Measurements from ENCODE around the gene TMEM184A. TPM values are rescaled to one million over a fixed set of nuclear protein-coding genes. Genes with fewer than 3 reads are reported as not detected.

TMEM184A gene
- total and polyA plus RNA-seq, 2 of the 8 experiments (the other 6 are each of a cell fraction or from before 2014, with no cell fraction given), result 1.8 to 2.1 TPM

GRCh38 chr7:1492640-1493039, 63.4 kb downstream of the TMEM184A start:
- WGBS, 2 experiments (ENCODE audit: extremely low coverage in 1 of 2, insufficient coverage in 1 of 2, insufficient read length in 1 of 2, insufficient replicate concordance in 2 of 2, low coverage in 1 of 2, low lambda C conversion rate in 2 of 2, missing lambda C conversion rate in 1 of 2), result 86% methylated on average over 8 of the region's 33 CpGs; no CpG with 5 or more reads in 1 of the 2 experiments

More at GRCh38 chr7:1492640-1493039, 63.4 kb downstream of the TMEM184A start:
- Histone ChIP-seq H3K27ac (ENCODE audit: low read depth, low read length) (no peak overlapping the region), H3K9me3 (ENCODE audit: insufficient read depth in 2 of 2, low read depth in 1 of 2, low read length in 1 of 2) (no peaks in the 10 kb centered on the region), H3K4me3 (ENCODE audit: extremely low read depth in 1 of 4, insufficient read depth in 2 of 4, low read depth in 3 of 4, low read length in 4 of 4) (no peak overlapping the region), H2AFZ (ENCODE audit: low read length) (no peak overlapping the region), H3K14ac (ENCODE audit: insufficient read length) (no peak overlapping the region), H3K23me2 (ENCODE audit: low read depth, low read length) (no peaks in the 10 kb centered on the region), H4K20me1 (replicated peaks in 1 of 2; ENCODE audit: control insufficient read depth in 1 of 2, insufficient read depth in 2 of 2, low read length in 2 of 2) (peaks cover 6 to 19% of the 10 kb centered on the region in 2 experiments), H4K8ac (ENCODE audit: extremely low read depth, insufficient read depth, low read length) (no peak overlapping the region), H4K91ac (replicated peaks; ENCODE audit: insufficient read length, low read length) (no peak overlapping the region), H3K79me2 (ENCODE audit: control insufficient read depth in 1 of 2, insufficient read depth in 2 of 2, low read length in 2 of 2) (no peaks in the 10 kb centered on the region), H2BK15ac (ENCODE audit: low read length) (no peak overlapping the region), H2AK5ac (ENCODE audit: low read depth, low read length) (no peak overlapping the region), H4K5ac (ENCODE audit: insufficient read length, low read depth, low read length) (no peak overlapping the region), H2BK20ac (ENCODE audit: low read length) (no peak overlapping the region), H3K79me1 (ENCODE audit: low read depth, low read length) (no peaks in the 10 kb centered on the region), H3K4me1 (replicated peaks in 1 of 4; ENCODE audit: control insufficient read depth in 3 of 4, insufficient read depth in 4 of 4, low read length in 3 of 4) (no peaks in the 10 kb centered on the region), H3K9ac (replicated peaks in 1 of 4; ENCODE audit: extremely low read depth in 1 of 4, low read depth in 3 of 4, low read length in 3 of 4) (no peak overlapping the region), H3K36me3 (ENCODE audit: control insufficient read depth in 2 of 4, insufficient read depth in 4 of 4, low read length in 3 of 4) (peaks cover 13 to 68% (median 34%) of the 10 kb centered on the region in 4 experiments), H3K23ac (ENCODE audit: insufficient read length) (no peak overlapping the region), H3K27me3 (replicated peaks in 1 of 4; ENCODE audit: control insufficient read depth in 3 of 4, extremely low read depth in 1 of 4, insufficient read depth in 3 of 4, low read length in 3 of 4) (no peaks in the 10 kb centered on the region), H2BK5ac (ENCODE audit: low read depth, low read length) (no peak overlapping the region), H3K56ac (replicated peaks; ENCODE audit: insufficient read length, low read depth, low read length) (no peak overlapping the region), H3K4me2 (ENCODE audit: insufficient read depth in 1 of 2, low read depth in 2 of 2, low read length in 2 of 2) (no peak overlapping the region), H2BK120ac (replicated peaks; ENCODE audit: low read depth, low read length) (no peak overlapping the region), H3K4ac (replicated peaks; ENCODE audit: insufficient read length, low read depth, low read length) (no peak overlapping the region), H2BK12ac (ENCODE audit: low read depth, low read length) (no peak overlapping the region), H3K18ac (ENCODE audit: extremely low read depth, low read length) (no peak overlapping the region)
- FAIRE-seq (no peak), DNase-seq (ENCODE audit: low read depth in 1 of 2, low spot score in 2 of 2) (no peak)
- CTCF ChIA-PET (ENCODE audit: partially characterized antibody), result interaction anchor here (0.7 to 1.7 kb wide), 3 partner anchors 15 to 62 kb away, joined by 4 to 5 read pairs (median 4); no protein-coding TSS in a partner anchor
- POLR2A ChIA-PET (ENCODE audit: partially characterized antibody), result interaction anchor here (0.7 to 2.9 kb wide), 7 partner anchors 9 to 62 kb away, joined by 3 to 17 read pairs (median 3); partner anchors contain the start of gene INTS1
- TF ChIP-seq SAP30 (IDR thresholded peaks at IDR 0.05; ENCODE audit: insufficient read depth, insufficient replicate concordance, low read length), result no peak
- TF ChIP-seq CTCF (IDR thresholded peaks at IDR 0.05; ENCODE audit: control extremely low read depth in 1 of 3, insufficient read depth in 1 of 3, low read depth in 1 of 3, low read length in 3 of 3), result no peak
- TF ChIP-seq SP1 (IDR thresholded peaks at IDR 0.05; ENCODE audit: low read depth, low read length), result no peak
- no peak for TF ChIP-seq YY1 (IDR thresholded peaks at IDR 0.05; ENCODE audit: low read depth, low read length)
- no peak for TF ChIP-seq POLR2AphosphoS5 (IDR thresholded peaks at IDR 0.05; ENCODE audit: low read depth, low read length)
- no peak for TF ChIP-seq ATF3 (IDR thresholded peaks at IDR 0.05; ENCODE audit: insufficient read depth, low read depth, low read length)
- no peak for TF ChIP-seq SIN3A (conservative IDR thresholded peaks at IDR 0.05 in 1 of 2, IDR thresholded peaks at IDR 0.05 in 1 of 2; ENCODE audit: low read depth in 1 of 2, low read length in 2 of 2)
- no peak for TF ChIP-seq GABPA (IDR thresholded peaks at IDR 0.05; ENCODE audit: borderline replicate concordance, insufficient read depth, low read length)
- no peak for TF ChIP-seq CBX5 (IDR thresholded peaks at IDR 0.05; ENCODE audit: low read depth, low read length)
- no peak for TF ChIP-seq CHD2 (IDR thresholded peaks at IDR 0.05; ENCODE audit: low read length)
